GDM1 (cell line): ENCODE data around the gene GABBR2.

Experiments
- DNase-seq: peaks from one replicate; lab custom pipeline; 2025; lab: John Stamatoyannopoulos, UW

GABBR2 gene

DNA sequence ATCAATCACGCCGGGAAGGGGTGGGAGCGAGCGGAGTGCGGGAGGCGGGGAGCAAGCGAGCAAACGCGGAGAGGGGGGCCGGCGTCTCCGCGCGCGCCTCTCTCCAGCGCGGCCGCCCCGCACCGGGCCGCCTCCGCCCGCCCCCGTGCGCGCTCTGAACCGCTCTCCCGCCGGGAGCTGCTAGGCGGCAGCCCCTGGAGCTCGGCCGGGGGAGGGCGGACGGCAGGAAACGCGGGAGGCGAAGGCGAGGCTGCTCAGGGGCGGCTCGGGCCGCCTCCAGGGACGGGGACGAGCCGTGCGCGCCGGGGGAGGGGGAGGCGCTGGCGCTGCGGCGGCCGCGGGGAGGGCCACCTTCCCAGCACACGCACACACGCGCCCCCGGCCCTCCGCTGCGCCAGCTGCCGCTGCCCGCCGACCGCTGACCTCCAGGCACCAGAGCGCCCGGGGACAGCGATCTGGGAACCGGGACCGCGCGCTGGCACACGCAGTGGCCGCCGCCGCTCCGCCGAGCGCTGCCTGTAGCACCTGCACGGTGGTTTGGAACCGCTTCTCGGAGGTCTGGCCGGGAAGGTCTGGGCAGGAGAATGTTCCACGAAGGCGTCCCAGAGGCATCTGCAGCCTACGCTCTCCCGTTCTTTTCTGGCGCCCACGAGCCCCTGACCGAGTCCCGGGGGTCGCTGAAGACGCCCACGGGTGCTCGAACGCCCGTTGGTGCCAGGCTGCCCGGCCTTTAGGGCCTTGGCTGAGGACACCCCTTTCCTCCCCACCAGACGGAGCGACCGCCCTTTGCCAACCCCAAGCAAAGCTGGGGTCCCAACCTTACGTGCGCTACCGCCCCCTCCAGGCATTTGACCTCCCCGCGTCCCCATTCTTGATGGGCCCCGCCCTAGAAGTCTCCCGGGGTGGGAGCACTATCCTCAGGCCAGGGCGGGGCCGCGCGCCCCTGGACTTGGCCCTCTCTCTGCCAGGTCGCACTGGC lies at the start of gene GABBR2:
GABBR2 (minus strand) TSS at position 3 of the 979 bp plus-strand sequence. CDS start 198 bp downstream, outside the sequence.
- DNase-seq = no peak

DNA sequence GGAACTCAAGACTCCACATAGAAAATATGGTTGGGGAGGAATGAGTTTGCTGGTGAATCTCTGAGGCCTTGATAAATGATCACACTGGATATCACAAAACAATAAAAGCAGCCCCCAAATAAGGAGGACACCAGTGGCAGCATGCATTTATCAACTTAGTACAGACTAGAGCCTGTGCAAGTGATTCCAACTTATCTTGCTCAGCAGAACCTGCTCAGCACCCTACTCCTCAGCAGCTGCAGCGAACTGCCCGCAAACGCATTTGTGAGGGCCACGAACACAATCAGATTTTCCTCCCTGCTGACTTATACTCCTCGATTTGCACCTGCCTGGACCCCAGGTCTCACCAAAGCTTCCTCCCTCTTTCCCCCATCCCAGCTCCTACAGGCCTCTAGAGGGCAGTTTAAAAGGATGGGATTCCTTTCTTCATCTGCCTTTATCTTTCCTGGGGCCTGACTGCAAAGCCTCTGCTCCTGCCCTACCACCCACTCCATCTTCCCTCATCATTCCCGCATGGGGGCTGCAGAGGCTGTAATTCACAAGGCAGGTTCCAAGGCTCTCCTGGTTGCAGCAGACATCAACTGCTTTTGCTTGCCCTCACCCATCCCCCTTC lies 46.4 kb upstream of the GABBR2 start:
- DNase-seq = no peak

DNA sequence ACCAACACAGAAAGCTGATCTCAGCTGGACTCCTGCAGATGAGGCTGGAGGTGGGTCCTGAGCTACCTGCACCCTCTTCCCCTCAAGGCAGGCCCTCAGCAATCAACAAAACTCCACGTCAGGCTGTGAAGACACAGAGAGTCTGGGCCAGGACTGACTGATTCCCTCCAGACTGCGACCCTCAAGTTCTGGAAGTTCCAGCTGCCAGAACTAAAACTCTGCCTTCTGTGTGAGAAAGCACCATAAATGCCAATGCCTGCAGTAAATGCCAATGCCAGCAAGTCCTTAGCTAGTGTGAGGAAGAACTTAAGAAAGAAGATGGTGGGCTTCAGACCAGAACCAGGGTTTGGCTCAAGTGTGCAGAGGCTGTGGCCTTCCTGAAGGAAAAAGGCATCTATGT lies 42.5 kb upstream of the GABBR2 start:
- DNase-seq = no peak

DNA sequence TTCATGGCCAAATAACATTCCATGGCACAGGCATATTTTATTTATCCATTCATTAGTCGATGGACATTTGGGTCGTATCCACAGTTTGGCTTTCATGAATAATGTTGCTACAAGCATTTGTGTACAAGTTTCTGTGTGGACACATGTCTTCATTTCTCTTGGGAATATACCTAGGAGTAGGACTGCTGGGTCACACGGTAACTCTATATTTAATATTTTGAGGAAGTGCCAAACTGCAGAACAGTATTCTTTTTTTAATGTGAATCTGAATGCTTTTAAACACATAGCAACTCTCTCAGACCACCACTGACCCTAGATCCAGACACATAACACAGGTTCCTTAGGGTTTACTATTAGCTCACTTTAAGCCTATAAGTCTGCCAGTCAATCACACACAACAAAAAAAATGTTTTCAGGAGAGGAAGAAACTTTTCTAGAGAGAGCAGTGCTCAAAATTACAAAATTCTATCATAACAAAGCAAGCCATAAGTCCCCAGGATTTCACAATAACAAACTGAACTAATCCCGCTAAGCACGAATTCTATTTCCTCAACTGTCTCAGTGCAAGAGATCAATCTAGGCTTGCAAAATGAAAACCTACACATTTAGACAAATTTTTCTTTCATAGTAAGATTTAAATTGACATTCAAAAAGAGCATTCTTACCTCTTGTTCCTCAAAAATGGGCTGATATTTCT lies 41.8 kb upstream of the GABBR2 start:
- no peak for DNase-seq

DNA sequence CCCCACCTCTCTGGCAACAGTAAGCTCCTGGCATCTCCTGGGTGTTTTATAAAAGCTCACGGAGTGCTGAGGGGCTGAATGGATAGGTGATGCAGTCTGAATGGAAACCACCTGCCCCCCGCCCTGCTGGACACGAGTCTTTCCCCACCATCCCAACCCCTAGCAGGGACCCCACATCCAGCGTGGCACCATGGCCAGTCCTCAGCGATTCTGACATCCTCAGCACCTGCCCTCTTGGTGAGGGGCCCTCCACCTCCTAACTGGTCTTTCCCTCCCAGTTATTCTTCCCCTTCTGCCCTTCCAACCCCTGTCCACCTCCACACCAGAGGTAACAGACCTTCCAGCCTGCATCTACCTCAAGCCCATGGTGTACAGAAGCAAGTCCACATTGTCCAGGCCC lies 38.7 kb upstream of the GABBR2 start:
- no peak for DNase-seq

DNA sequence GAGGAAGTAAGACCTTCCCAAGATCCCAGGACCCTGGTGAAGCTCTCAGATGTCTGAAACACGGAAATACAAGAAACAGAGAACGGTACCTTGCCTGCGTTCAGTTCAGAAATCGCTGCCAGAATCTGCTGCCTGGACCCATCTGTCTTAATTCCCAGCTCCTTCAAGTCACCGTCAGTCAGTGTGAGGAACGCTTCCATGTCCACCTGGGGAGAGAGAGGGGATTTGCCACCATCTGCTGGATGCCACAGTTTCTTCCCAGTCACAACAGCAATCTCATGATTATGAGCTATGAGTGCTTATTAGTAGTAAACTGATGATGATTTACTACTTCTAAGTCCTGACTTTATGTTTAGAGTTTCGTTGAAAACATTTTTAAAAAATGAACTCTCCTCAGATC lies 36.7 kb upstream of the GABBR2 start:
- no peak for DNase-seq

DNA sequence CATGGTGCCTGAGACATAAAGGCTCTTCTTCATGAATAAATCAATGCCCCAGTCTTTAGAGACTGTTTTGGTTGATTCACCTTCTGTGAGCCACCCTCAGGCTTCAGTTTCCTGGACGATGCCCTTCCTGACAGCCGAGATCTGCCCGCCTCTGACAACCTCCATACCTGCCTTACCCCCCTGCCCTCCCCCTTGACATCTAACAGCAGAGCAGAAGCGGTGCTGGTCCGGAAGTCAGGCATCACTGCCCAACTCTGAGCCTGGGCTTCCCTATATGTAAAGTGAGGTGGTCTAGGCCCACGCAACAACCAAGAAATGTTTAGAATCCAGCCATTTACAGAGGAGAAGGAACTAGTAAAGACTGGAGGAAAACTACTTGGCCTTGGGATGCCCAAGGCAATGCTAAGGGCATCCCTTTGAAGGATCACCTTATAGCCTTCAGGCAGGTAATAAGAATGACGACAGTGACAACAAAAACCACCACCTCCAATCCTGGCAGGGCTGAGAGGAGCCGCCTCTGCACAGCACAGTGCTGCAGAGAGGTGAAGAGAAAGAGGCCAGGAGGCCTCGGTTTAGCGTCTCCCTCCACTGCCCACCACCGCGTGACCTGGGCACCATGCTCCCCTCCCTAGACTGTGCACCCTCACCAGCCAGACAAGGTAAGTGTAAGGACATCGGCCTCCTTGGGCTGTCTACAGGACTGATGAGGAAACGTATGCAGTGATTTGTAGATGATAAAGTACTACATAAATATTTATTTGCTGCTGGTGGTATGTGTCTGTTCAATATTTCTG lies 35.3 kb upstream of the GABBR2 start:
- DNase-seq = no peak

DNA sequence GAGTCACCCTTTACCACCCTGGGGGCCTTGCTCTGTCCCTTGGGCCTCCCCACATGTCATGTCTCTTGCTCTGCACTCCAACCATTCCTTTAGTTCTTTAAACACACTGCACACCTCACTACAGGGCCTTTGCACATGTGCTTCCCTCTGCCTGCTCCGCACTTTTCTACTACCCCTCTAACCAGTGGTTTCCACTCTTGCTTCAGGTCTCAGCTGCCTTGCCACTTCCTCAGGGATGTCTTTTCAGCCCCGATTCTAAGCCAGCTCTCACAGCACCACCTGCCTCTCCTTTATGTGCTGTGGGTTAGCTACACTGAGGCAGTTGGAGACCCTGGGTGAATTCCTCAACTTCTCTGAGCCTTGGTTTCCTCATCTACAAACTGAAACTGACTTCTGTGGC lies 34.6 kb upstream of the GABBR2 start:
- DNase-seq = no peak

DNA sequence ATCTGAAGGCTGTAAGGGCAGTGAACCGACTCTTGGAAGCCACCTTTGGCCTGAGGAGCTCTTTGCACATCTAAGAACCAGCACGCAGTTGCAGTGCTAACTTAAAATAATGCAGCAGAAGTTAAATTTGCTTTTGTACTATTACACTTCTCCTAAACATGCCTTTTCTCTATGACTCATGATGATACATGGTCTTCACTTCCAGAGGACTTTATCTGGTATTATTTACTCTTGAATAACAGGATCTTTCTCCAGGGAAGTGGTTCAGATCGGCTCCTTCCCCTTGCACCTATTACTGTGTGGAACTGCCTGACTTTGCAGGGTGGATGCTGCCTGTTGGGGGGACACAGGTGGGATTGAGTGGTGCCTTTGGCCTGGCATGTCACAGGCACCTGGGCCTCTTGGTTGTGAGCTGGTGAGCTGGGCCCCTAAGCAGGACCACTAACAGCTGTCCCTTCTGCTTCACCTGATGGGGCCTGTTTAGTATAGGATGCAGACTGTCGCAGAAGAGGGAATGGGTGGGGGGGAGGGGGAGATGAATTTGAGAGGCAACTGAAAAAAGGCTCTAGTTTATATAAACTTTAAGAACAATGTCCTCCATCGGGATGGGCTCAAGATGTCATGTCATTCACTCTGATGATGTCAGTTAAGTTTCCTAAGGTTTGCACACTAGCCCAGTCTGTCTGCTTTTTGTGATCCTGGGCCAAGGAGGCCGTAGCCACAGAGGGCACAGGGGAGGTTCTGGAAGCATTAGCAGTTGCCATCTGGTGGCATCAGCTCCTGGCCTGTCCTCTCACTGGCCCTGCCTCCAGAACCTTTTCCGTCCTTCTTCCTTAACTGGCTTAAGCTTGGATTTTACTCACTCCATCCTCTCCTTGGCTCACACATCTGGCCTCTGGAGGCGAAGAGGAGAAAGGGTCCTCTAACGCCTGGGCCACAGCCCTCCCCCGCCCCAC lies 33.9 kb upstream of the GABBR2 start:
- DNase-seq = no peak

DNA sequence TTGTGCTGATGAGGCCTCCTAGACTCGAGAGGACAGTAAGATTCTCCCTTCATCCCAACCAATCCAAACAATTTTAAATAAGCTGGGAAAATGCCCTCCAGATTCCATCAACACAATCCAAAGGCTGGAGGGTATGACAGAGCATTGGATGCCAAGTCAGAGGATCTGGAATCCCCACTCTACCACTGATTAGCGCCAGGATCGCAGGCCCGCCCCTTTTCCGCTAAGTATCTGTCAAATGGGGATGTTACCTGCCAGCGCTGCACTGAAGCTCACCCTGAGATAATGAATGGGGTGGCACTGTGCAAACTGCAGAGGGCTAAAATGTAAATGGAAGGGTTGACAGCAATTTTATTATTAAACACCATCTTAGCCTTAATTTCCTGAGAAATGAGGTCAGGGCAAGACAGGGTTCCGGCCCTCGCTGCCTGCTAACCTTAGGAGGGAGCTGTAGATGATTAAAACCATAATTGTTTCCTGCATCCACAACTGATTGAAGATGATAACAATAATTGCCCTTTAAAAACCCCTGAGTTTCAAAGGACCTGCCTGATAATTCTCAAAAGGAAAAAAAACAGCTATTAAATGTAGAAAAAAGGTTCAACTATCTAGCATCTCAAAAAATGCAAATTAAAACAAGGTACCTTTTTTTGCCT lies 31.6 kb upstream of the GABBR2 start:
- DNase-seq = no peak

DNA sequence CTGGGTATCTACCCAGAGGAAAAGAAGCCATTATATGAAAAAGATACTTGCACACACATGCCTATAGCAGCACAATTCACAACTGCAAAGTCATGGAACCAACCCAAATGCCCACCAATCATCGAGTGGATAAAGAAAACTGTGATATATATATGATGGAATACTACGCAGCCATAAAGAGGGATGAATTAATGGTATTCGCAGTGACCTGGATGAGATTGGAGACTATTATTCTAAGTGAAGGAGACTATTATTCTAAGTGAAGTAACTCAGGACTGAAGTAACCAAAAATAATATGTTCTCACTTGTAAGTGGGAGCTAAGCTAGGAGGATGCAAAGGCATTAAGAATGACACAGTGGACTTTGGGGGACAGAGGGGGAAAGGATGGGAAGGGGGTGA lies 30.0 kb upstream of the GABBR2 start:
- DNase-seq = no peak

DNA sequence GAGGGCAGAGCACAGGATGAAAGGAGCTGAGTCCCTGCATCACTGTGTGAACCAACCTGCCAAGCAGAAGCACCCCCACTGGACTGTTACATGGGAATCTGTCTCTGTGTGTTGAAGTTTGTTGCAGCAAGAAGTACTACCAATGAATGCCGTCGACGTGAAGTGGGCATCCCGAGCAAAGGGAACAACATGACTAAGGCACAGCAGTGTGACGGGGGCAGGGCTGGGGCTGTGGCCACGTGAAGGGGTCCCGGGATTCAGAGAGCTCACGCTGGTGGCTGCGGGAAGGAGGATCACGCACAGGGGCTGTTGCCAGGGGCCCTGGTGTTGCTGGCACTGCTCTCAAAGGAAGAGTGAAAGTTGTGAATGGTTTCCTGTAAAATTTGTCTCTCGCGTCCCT lies 27.5 kb upstream of the GABBR2 start:
- no peak for DNase-seq

DNA sequence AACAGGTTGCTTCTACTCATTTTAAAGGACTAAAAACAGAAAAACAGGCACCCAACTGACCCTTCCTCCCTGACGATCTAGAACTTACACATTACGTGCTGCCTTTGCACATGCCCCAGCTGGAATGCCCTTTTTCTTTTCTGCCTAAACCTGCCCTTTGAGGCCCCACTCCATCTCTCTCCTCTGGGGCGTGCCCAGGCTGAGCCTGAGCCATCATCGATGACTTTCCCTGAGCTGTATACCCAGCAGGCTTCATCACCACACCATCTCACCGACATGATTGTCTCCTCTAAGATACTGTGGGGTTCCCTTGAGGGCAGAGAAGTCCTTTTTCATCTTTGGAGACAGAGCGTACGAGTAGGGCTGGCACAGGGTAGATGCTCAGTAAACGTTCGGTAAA lies 24.1 kb upstream of the GABBR2 start:
- DNase-seq = no peak

DNA sequence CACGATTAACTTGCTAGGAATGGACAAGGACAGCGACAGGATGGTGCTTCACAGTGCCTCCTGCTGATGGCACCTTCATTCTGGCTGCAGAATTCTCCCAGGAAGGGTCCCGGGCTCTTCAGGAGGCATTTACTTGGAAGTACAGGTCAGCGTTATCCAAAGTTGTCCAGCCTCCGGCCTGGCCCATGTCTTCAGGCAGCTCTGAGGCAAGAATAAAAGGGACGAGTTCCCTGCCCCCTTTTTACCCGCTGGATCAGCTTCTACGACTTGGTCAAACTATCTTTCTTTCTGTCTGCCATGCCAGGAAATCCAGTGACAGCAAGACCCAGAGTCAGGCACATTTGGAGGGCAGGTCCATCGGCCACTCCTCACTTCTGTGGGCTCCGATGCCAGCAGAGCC lies 23.4 kb upstream of the GABBR2 start:
- DNase-seq = no peak

DNA sequence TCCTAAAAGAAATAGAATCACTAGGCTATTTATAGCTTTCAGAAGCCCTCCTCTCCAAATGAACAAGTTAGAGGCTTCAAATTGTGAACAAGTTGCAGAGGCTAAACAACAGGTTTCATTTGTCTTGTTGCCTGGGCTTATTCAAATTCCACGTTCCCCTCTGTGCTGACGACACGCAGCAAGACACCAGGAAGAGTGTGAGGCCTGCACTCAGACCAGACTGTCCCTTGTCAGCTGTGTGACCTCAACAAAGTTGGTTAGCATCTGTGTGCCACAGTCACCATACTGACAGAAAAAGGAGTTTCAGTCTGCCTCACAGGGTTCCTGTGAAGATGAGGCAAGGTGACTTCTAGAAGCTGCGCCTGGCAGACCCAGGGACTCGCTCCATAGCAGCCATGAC lies 22.1 kb upstream of the GABBR2 start:
- DNase-seq = no peak

DNA sequence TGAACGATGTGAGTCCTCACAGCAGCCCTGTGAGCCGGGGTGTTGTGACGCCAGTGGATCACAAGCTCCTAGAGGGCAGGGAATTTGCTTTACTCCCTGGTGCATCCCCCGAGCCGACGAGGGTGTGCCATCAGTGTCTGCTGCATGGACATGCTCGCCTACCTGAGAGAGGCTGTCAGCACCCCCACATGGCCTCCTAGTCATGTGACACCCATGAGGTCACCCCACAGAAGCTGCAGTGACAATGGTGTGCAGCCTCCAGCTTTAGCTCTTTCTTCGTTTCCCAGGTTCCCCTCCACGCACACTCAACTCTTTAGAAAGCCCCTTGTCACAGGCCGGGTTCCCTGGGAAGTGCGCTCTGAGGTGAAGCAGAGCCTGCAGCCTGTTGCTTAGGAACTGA lies 19.8 kb upstream of the GABBR2 start:
- DNase-seq = no peak

DNA sequence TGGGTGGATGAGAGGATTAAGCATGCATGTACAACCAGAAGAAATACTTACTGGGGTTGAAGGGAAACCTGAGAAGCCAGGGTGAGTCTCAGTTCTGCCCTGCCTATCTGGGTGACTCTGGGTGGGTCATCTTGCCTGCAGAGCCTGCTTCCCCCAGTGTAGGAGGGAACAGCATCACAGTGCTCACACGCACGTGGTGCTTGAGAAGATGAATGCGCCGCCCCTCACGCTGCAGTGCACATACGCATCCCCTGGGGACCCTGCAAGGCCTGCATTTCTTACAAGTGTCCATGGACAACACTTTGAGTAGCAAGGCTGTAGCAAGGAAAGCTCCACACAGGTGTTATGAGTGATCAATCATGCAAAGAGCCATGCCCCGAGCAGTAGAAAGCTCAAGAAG lies 18.7 kb upstream of the GABBR2 start:
- DNase-seq = no peak

DNA sequence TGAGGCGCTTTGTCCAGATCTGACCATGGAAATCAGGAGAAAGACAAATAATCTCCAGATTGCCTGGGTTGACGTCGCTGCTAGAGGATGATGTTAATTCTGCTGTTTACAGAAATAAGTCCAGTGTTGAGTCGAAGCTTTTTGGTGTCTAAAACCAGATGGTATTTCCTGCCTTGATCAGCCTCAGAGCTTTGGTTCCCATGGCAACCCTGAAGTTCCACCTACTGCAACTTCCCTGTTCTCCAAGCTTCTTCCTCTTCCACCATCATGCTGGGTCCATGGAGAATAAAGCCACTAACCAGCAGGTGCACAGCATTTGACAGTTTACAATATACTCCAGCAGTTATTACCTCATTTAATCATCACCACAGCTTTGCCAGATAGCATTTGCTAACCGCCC lies 18.0 kb upstream of the GABBR2 start:
- peak; percentile 63 for DNase-seq

DNA sequence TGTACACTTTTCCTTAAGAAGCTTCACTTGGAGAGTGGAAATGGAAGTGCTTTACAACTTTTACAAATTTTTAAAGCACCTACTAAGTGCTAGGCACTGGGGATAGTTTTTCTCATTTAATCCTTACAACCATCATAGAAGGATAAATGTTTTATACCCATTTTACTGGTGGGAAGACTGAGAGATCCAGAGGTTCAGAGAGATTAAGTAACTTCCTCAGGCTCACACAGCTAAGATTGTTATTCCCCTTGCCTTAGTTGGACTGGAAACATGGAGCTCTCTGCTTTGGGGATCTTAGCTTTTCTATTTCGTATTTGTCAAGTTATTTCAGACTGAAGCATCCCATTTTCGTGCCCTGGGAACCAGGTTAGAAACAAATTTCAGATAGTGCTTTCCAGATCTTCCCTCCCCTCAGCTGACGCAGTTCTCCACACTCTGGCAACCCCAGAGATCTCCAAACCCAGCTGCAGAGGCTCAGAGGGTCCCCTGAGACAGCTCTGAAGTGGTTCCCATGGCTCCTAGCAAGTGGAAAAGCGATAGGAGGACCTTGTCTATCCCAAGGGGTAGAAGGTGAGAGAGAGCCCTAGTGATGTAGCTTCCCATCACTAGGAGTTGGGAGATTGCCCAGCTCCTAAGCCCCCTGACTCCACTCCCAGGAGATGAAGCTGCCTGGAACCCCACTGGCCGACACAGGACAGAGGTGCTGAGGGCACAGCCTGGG lies 16.2 kb upstream of the GABBR2 start:
- no peak for DNase-seq

DNA sequence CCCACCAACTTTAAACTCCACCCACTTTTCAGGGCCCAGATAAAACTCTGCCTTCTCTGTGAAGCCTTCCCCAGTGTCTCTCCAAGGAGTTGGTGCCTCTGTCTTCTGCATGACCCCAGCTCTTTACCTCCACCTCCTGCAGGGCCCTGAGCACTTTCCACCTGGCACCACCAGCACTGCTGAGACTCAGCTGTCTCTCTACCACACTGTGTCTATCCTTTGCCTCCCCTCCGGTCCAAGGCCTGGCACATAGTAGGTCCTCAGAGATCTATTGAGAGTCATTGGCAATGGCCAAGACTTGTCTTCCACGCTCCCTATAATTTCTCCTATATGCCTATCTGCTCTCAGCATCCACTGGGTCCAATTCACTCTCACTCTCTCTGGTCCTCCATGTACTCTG lies 12.9 kb upstream of the GABBR2 start:
- no peak for DNase-seq
